GM21526 (cell line): ENCODE measurements around the gene NT5DC1.
A peak's percentile ranks its signal among the peaks of the same experiment; 100 is the strongest.

Experiments
- ATAC-seq: cut with Tn5 transposase; IDR thresholded peaks from one replicate; pipeline ENCODE4 v1.9.1; 2021; ENCODE audit warnings: moderate library complexity; ENCODE audit not compliant: unreplicated experiment, low FRiP score

NT5DC1 gene

GRCh38 chr6:116180375-116180774 lies 79.7 kb downstream of the NT5DC1 start:
- ATAC-seq, result no peak

- no peak for ATAC-seq
Measured at GRCh38 chr6:116189472-116189871, 88.8 kb downstream of the NT5DC1 start.

DNA sequence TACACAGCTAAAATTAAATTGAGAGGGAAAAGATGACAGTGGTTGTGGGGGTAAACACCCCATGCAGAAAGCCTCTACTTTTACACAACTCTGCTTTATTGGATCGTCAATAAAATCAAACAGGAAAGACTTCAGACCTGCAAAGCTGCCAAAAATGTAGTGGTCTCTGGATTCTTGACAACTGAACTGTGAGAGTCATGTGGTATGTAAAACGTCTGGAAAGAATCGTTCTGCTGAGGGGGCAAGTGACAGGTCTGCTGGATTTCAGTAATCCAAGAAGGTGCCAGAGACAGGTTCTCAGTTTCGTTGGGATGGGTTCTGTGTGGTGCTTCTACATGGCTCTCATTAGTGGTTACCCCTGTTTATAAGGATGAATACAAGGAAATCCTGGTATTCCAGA lies 89.9 kb downstream of the NT5DC1 start:
- no peak for ATAC-seq

DNA sequence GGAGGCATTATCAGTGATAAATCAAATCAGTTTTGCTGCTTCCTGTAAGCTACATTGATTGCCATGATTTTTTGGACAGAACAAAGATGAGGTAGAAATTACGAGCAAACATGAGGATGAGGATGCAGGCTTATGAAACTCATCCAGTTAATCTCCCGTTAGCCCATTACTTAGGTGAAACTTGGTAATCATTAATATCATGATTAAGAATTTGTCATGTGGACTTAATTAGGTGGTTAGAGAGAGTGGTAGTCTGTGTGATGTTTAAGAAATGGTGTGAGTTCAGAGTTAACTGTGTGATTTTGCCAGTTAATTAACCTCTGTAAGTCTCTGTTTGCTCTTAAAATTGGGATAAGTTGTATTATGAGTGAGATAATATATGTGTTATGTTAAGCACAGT lies 91.2 kb downstream of the NT5DC1 start:
- ATAC-seq, result no peak

DNA sequence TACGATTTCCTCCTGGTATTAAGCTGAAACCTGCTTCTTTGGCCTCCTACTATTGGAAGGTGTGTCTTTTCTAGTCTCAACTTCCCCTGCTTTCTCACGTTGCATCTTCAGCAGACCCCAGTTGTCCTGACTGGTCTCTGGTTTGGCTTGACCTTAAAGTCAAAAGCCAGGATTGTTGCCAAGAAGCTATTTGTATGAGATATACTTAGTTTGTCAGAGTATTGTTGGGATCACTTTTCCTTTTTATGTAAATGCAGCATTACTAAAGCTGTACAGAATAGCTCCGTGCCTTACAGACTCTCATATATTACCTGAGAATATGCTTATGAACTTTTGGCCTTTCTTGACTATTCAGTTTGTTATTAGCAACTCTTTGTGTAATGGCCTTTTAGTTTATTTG lies 92.1 kb downstream of the NT5DC1 start:
- no peak for ATAC-seq

DNA sequence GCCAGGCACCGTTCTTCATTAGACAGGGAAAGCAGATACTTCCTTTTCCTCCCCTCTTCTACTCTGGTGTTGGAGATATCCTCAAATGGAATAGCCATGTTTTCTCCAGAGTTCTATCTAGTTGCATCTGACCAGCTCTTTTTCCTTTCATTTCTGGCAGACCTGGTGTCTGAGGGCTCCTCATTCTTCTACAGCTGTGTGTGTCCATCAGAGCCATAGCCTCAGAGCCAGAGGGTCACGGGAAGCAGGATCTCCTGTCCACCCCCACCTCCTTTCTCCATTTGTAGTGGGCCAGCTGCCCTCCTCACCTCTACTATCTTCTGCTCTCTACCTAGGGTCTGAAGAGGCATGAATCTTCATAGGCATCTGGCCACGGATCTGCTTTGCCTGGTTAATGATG lies 96.2 kb downstream of the NT5DC1 start:
- no peak for ATAC-seq

DNA sequence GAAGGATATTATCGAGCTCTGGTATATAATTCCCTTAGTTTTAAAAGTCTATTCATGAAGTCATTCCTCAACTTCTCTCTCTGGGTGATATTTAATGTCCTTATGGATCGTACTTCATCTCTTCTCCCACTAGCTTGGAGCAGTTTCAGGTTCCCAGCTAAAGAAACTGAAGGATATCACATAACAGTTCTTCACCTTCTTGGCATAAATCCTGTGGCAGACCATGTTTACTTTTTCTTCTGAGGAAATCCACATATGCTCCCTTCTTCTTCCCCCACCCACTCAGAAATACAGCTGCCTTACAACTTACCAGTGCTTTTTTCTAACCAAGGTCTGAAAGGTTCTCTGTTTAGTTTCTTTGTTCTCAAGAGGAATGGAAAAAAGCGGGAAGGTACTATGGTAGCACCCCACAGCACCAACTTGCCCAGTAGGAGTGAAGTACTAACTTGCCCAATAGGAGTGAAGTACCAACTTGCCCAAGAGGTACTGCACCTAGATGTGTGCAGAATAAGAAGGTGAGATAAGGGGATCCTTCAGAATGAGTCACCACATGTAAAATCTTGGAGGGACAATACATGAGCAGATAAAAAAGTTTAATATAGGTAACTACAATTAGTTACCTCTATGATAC lies 100.1 kb downstream of the NT5DC1 start:
- ATAC-seq, result no peak

DNA sequence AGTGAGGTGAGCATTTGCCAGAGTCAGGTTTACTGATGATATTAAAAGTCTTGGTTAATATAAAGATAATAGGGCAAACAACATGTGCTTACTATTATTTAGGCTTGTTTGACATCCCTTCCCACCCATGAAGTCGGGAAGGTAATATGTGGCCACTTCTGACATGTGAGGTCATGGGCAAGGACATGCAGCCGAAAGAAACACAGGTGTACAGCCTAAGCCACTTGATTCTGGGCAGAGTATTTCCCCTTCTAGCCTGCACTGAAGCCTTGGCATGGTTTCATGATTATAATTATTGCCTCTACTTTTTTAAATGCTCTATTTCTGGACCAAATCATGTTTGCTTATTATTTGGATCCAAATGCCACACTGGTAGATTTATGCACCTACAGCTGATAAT lies 100.9 kb downstream of the NT5DC1 start:
- no peak for ATAC-seq

GRCh38 chr6:116205281-116205680 lies 104.6 kb downstream of the NT5DC1 start:
- ATAC-seq, result no peak

- no peak for ATAC-seq
Measured at GRCh38 chr6:116206231-116206903, 105.7 kb downstream of the NT5DC1 start.

GRCh38 chr6:116208056-116208785 lies 107.6 kb downstream of the NT5DC1 start:
- no peak for ATAC-seq

GRCh38 chr6:116210316-116210715 lies 109.7 kb downstream of the NT5DC1 start:
- ATAC-seq, result no peak

- ATAC-seq, result no peak
Measured at GRCh38 chr6:116210750-116211425, 110.2 kb downstream of the NT5DC1 start.

DNA sequence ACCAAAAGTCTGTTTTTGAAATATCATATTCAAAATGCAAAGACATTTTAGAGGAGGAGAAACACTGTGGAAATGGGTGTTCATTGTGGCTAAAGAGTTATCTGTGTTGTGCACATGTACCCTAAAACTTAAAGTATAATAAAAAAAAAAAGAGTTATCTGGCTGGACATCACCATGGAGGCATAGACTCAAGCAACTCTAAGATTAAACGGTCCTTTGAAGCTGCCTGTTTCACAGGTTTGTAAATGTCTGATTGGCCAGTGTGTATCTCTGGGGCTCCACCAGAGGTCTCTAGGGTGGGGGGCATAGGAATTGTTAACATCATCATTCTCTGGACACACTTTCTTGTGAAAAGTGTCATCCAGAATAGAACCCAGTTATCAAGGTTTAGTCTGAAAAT lies 114.0 kb downstream of the NT5DC1 start:
- ATAC-seq, result no peak

GRCh38 chr6:116215414-116215813 lies 114.8 kb downstream of the NT5DC1 start:
- no peak for ATAC-seq

DNA sequence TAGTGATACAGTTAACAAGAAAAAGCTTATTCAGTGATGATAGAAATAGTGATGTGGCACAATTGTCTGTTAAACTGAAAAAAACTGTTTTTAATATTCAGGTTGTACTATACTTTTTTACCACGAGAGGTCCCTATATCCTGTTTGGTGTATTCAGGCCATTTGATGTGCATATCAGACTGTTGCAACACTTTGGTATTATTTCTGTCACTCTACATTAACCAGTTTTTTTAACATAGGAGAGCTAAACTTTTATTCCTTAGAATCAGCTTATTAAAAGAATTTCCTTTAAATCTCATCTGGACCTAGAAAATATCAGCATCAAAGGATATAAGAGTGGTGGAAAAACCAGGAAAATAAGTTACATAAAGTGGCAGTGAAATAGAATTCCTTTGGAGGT lies 116.4 kb downstream of the NT5DC1 start:
- ATAC-seq, result peak; percentile 58

DNA sequence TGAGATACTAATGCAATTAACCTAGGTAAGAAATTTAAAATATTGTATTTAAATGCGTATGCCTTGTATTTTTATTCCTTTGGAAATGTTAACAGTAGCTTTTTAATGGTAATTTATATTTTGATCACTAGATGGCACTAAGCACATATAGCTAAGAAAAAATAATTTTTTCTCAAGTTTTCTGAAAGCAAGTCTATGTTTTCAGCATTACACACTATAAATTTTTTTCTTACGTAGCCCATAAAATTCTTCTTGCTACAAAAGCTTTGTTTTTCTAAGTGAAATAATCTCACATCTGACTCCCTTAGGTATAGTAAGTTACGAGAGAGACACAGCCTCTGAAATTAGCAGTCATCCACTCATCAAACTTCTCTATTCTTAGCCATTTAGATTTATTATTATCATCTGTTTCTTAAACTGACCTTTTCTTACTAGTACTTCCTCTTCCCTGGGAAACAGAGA lies 117.5 kb downstream of the NT5DC1 start:
- no peak for ATAC-seq

DNA sequence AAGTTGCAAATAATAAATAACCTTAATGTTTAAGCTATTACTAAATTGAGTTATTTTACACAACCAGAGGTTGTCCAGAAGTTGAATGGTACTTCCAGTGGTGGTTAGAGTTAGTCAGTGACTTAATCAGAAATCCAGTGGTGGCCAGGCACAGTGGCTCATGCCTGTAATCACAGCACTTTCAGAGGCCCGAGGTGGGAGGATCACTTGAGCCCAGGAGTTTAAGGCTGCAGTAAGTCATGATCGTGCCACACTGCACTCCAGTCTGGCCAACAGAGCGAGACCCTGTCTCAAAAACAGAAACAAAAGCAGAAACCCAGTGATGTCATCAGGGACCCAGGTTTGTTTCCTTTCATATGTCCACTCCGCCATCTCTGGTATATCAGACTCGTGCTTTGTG lies 118.2 kb downstream of the NT5DC1 start:
- no peak for ATAC-seq

DNA sequence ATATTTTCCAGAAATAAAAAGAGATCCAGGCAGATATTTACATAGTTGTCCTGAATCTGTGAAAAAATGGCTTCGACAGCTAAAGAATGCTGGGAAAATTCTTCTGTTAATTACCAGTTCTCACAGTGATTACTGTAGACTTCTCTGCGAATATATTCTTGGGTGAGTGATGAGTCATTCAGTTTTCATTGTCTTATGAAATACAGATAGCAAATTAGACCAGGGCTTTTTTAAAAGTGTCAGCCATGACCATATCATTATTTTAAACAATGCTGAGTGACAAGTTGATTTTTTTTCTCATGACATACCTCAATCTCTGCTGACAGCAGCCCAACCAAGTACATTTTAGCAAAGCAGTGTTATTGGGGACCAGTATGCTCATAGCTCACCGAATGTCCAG lies 120.4 kb downstream of the NT5DC1 start:
- ATAC-seq, result no peak

DNA sequence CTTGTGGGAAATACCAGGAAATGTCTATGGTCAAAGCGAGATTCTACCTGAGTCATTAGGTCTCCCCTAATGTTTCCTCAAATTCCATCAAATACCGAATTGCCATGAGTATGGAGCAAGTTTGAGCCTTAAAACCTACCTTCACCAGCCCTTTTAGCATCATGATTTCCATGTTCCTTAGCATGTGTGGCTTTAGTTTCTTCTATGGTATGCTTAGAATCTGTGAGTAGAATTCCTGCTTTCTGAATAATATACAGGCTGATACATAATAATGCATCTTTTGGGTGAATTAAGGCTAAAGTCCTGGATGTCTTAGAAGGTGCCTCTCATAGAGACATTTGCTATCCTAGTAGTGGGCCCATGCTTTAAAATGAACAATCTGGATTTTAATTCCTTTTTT lies 121.3 kb downstream of the NT5DC1 start:
- no peak for ATAC-seq

DNA sequence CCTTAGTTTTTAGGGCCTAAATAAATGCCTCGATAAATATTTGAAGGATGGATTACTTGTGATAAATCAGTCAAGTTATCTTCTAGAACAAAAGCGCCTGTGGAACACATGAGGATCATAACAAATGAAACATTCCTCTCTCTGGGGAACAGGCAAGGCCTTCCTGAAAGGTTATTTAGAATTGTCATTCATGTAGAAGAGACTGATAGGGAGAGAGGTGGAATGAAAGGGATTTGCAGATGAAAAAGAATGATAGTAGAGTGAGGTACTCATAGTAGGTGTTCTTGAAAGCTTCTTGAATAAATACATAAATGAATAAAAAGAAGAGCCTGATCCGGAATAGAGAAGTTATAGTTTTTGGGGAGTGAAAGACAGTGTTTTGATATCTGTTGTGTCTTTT lies 122.7 kb downstream of the NT5DC1 start:
- ATAC-seq, result no peak
